HG03196 (cell line): ENCODE data around the gene MTHFD1L.
"Not testable (repeated sequence)": the region's sequence is repeated elsewhere in the genome, so short reads cannot be mapped to it uniquely, and the experiment has no call there.

Experiments
- ATAC-seq: cut with Tn5 transposase; IDR thresholded peaks from one replicate; pipeline ENCODE4 v1.9.1; 2021; ENCODE audit not compliant: unreplicated experiment

The MTHFD1L gene

DNA sequence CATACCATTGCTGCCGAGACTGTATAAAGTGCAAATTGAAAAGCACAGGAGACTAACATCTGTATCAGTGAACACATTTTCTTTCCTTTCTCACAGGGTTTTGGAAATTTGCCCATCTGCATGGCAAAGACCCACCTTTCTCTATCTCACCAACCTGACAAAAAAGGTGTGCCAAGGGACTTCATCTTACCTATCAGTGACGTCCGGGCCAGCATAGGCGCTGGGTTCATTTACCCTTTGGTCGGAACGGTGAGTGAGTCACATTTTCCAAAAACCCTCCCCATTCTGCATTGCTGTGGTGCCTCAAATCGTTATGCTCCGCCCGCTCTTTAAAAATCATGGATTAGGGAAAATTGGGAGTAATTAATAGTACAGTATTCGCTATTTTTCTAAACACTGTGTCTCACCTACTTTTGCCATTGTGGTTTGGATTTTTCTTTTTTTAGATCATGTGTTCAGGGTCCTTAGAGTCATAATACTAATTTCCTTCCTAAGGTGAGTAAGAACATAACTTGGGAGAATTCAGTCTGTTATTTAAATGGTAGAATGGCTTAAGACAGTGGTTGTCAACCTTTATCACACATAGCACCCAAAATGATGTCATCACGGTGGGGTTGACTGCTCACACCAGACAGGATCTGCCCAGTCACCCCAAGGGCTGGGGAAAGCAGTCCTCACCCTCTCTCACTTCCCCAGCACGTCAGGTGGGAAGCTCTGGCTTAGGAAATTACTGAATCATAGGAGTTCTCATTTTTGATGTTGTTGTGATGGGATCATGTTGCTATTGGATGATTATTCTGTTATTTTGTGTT is 171.6 kb downstream of the MTHFD1L start:
- ATAC-seq: no peak

DNA sequence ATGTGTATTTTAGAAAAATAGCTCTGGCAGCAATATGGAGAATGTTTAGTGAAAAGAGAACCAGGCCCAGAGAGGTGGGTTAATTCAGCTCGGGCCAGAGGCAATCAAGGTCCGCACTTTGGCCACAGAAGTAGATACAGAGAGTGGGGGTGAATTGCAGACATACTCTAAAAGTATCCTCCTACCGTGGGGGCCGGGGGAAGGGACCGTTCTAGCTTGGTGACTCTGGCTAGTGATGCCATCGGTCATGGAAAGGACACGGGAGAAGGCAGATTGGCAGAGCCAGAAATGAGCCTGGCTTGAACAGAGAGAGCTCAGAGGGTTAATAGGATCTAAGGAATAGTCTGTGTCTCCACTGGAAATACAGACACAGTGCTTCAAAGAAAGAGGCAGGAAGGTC is 173.1 kb downstream of the MTHFD1L start:
- no peak for ATAC-seq

DNA sequence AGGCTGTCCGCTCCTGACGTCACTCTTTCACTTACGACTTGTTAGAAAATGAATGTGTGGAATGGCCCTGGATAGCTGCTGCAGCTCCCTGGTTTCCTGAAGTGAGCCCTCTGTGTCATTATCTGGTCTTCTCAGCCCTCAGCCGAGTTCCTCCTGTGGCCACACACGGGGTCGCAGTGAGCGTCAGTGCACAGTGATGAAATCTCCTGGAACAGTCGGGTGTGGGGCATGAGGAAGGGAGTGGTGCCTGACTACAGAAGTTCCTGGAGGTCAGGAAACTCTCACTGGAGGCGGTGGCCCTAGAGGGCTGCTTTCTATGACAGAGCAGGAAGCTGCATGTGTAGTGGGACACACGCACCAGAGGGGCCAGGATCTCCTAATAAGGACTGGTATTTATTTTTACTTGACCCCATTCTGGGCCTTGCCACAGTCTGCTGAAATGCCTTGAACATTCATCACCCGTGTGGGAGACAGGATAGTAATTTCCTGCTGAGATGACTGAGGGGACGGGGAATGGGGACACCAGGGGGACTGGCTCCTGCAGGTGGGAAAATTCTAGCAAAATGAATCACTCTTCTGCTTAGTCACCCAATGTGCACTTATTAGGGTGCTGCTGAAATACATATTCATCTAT is 175.5 kb downstream of the MTHFD1L start:
- not testable (repeated sequence) for ATAC-seq

DNA sequence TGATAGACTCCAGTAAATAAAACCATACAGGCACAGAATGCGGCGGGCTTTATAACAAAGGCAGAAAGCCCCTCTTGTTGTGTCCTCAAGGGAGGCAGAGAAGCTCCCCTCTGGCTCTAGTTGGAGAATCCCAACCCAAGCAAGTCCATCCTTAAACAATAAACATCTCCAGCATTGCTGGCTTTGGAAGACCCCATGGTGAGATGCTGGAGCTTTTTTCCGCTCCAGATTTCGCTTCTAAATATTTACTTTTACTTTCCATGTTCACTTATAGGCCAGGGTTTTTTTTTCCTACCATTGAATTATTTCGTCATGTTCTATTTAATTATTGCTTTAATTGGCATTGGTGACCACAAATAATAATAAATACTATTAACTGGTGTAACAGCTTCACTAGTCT is 176.2 kb downstream of the MTHFD1L start:
- no peak for ATAC-seq

DNA sequence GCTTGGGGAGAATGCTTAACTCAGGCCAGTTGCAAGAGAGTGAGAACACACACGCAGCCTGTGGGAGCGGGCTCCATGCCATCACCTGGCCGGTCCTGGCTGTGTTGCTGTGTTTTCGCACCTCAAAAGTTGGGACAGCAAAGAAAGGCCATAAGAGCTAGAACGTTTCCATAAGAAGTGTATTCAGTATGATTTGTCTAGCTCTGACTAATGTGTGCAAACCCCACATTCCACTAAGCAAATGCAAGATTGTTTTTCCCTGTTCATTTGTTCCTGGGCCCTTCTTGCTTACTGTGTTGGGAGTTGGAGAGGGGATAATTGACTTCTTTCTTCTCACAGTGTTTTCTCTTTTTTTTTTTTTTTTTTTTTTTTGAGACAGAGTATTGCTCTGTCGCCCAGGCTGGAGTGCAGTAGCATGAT is 177.4 kb downstream of the MTHFD1L start:
- not testable (repeated sequence) for ATAC-seq

DNA sequence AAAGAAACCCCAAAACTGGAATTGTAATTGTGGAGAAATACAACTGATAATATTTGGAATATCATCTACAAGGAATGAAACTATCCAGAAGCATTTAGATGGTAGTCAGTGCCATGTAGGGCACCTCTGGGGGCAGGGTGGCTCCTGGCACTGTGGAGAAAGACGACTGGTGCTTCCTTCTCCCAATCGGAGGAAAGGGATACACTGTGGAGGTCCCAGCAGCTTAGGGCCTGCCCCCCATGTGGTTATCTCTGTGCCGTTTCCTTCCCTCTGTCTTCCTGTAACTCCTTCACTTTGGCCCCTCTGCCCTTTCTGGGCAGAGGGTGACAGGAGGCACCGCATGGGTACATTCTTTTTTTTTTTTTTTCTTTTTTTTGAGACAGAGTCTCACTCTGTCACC is 178.4 kb downstream of the MTHFD1L start:
- ATAC-seq: no peak

DNA sequence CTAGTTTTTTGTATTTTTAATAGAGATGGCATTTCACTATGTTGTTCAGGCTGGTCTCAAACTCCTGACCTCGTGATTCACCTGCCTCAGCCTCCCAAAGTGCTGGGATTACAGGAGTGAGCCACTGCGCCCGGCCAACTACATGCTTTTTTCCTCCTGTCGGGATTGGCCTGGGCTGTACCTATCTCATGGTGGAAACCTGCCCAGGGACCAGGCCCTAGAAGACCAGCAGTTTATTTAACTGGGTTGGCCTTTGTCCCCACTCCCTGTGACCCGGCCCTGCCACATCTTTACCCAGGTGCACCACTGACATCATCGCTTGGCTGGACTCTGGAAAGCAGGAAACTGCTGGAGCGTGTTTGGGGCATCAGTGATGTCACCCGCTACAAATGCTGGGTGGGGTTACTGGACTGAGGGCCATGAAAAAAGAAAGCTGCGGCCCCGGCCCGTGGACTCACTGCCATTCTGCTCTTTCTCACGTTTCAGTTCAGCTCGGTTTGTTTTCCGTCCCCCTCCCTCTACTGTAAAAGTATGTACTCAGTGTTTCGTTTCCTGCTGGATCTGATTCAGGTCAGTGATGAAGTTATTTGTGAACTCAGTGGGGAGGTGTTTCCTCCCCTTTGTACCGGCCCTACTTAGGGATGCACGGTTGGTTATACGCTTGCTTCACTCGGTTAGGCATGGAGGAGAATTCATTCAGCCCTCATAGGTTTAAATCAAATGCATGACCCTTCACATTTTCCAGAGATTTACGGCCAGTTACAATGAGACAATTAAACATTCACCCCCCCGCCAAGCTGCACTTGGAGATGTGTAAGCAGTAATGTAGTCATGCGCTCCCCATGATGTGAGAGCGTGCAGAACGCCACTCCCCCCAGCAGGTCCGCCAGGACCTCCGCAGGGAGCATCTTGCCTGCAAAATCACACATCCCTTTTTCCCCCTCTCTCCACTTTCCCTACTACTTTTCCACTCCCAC is 179.3 kb downstream of the MTHFD1L start:
- ATAC-seq: no peak

DNA sequence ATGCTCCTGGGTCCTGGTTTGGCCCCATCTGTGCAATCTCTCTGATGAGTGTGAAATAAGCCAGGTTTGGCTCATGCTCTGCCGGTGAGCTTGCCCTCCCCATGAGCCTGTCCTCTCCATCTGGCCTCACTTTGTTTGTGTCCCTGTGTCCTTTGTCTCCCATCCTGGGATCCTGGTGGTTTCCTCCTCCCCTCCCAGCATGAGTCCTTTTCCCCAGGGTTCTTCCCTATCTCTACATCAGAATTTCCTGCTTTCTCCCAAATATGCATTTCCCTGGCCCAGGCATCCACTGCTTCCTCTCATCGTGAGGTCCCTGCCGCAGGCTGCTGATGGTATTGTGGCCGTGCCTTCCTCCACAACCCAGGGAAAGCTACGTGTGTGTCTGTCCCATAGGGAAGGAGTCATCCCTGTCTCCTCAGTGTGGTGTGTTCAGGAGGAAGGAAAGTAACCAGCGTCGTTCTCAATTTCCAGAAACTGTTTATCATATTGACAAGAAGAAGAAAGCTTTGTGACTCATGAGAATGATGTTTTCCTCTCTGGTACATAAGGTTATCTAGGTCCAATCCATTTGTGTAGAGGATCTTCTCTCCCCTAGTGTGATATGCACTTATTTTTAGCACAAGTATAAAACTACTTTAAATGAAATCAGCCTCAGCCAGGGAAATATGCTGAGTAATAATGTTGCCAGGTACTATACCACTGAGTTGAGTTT is 180.2 kb downstream of the MTHFD1L start:
- not testable (repeated sequence) for ATAC-seq

DNA sequence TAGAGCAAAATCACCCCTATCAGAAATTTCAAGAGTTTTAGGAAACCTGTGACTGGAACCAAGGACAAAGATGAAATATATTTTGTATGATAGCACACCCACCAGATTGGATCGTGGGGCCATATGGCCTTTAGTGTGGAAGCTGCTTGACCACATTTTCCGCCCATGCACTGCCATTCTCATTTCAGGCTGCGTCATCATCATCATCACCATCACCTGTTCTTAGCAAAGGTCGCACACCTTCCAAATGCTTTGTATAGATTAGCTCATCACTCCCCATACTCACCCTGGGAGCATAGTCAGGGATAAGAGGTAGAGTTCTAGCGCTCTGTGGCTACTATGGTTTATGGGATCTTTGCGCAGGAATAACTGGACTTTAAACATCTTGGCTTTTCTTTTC is 185.7 kb downstream of the MTHFD1L start:
- ATAC-seq: no peak

DNA sequence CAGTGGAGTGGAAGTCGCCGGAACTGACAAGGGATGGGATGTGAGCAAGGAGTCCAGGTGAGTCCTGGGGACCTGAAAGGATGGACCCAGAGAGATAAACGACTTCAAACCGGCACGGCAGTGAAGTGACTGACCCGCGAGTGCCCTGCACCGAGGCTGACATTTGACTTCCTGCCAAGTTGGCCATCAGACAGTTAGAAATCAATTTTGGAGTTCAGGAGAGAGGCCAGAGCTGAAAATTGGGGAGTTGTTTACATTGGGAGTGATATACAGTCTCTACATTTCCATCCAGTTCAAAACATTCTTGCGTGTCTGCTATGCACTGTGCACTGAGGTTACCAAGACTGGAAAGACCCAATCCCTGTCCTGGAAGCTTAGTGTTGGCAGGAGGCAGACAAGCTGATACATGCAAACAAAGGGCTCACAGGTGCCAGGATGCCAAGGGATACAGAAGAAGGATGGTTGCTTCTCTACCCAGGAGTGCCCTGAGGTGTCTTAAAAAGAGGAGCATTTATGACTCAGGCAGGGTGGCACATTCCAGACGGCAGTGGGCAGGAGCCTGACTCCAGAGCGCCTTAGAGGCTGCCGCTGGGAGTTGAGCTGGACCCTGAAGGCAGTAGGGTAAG is 186.6 kb downstream of the MTHFD1L start:
- ATAC-seq: no peak

DNA sequence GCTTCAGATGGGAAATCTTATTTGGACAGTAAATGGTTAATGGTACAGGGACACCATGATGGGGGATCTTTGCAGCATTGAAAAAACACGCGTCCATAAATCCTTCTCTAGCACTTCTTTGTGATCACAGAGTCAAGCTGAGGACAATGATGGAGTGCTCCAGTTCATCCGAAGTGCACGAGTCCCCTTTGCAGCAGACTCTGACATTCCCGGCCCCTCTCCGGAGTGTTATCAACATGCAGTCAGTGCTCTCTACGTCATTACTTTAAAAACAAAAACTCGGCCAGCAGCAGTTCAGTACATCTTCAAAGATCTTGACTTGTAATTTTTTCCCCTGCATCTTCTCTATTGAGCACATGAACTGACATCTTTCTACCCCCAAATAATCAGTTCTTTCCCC is 188.8 kb downstream of the MTHFD1L start:
- ATAC-seq: no peak

DNA sequence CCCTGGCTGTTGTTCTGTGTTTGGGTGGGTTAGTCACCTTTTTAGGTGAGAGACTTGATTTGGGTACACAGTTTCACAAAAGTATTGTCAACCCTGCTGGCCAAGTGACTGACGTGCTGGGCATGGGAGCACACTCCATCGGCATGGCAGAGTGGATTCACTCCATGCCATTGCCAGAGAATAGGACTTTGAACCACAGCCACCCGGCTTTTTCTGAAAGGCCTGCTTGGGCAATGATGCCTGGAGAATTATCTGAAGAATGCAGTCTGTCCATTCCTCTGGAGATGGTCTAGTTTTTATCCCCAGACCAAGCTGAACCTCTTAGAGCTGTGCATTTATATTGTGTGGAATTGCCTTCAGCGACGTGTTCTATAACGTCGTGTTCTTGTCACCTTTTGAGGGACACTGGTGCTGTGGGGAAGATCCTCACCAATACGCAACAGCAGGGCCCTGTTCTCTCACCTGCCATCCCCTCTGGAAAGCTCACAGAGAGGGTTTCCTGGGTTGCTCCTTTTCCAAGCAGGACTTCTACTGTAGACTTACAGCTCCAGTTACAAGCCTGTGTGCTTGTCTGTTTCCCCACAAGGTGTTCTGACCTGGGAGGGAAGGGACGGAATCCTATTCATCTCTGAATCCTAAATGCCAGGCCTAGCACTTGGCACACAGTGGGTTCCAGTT is 190.9 kb downstream of the MTHFD1L start:
- no peak for ATAC-seq

DNA sequence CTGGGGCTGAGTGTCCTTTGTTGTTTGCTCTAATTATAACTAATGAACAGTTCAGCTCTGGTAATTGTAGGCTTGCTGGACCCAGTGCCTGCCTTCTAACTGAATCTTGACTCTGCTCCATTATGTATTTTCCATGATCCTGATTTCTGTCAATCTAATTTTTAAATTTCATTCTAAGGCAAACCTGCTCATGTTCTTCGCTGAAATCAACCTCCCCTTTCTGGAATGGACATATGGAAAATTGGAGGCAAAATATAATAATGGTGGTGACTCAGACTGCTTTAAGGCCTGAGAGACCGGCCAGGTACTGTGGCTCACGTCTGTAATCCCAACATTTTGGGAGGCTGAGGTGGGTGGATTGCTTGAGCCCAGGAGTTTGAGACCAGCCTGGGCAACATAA is 191.6 kb downstream of the MTHFD1L start:
- ATAC-seq: no peak

DNA sequence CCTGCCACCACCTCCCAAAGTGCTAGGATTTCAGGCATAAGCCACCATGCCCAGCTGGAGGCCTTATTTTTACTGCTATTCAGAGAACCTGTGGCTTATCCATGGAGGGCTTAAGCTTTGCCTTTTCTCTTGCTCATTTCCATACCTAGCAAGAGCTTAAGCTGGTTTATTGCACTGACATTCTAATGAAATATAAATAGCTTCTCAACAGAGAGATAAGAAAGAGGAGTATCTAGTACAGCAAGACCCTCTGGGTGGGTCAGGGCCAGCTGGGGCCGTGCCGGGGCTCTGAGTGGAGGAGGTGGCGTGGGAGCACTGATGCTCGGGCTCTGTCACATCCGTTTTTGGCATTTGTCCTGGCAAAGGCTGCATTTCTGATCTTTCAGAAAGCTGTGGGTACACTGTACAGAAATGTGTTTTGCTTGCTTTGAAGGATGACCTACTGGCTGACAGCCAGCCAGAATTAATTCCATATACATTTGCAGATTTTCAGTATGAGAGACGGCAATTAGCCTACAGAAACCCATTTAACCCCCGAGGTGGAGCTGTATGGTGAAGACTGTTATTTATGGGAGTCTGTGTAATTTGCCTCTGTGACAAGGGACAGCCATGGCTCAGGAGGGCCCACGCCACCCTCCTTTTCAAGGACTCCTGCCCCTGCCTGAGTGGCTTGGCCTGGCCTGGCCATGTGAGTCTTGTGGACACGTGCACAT is 192.7 kb downstream of the MTHFD1L start:
- ATAC-seq: no peak

DNA sequence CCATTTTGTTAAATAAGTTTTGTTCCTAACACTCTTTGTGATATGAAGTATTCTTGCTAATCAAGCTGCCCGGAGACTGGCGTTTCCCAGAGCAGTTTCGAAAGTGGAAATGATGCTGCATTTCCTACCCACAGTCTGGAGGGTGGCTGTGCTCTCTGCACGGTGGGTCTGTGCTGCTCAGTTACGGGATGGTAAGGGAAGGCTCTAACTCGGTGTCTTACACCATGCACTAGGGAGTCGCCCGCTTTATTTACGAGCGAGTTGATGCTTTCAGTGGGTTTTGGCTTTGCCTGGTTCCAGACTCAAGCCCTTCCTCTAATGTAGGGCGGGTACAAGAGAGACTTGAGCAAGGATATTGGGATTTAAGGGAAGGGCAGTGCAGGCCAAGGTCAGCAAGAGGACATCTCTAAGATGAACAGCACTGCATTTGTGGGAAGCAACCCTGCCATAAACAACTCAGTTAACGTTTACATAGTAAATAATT is 194.2 kb downstream of the MTHFD1L start:
- ATAC-seq: no peak

DNA sequence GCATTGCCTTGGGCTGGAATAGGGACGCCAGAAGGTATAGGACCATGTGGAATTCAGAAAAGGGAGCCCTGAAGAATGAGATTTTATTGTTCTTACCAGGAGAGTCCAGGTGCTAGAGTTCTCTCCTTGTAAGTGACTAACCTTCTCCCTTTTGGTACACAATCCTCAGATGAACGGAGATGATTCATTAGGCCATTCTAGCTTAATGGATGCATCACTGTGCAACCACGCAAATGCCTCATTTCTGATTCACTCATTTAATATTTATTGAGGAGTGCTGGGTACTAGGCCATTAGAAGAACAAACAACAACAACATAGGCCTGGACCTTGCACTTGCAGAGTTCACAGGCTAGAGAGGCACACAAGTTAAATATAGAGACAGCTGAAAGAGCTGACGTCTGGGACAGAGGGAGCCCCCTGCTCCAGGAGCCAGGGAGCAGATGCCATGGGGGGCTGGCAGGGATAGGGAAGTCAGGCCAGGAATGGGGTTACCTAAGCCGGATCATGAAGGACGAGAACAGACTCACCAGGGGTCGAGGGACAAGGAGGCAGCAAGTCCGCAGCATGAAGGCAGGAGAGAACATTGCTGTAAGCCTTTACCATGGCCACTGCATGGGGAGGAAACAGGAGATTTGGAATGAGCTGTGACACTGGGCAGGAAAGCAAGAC is 194.7 kb downstream of the MTHFD1L start:
- no peak for ATAC-seq

DNA sequence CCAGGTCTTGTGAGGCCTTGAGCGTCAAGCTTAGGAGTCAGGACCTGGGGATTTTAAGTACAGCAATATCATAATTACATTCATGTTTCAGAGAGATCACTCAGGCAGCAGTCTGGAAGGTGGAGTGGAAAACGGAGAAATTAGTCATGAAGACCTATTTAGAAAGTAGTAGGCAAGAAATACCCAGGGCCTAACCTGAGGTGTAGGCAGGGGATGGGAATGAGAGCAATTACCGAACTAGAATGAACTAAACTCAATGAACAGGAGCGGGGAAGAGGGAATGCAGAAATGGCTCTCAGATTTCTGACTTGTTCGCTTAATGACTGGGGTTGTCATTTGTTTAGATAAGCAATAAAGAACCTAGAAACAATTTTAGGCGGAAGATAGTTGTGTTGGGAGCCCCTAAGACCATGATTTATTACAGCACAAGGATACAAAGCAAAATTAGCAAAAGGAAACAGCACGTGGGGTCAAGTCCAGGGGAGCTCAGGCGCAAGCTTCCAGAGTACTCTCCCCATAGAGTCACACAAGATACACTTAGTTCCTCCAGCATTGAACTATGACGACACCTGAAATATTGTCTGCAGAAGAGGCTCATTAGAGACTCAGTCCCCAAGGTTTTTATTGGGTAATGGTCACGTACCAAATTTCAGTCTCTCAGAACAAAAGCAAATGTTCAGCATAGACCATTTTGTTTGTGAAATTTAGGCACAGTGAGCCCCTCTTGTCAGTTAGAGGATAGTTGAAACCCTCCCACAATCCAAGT is 195.4 kb downstream of the MTHFD1L start:
- no peak for ATAC-seq

DNA sequence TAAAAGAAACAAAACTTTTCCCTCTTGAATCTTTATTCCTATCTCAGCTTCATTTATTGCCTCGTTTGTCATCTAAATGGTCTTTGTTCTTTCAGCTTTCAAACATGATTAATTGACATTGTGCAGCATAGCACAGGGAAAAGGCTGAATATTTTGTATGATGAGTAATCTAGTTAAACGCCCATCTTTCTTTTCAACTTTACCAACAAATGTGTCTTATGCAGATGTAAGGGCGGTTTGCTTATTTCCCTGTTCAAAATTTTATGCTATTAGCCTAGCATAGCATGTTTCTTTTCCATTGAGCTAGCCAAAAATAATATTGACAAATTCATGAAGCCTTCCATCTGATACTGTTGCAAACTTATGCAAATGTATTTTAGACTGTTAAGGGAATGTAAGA is 197.8 kb downstream of the MTHFD1L start:
- no peak for ATAC-seq
